A673 (cell line): ENCODE results near the gene TRA2B. TPM values are rescaled to one million over a fixed set of nuclear protein-coding genes. Genes with fewer than 3 reads are reported as not detected.

ENCODE experiments used
- BruUV-seq: library from RNA; stranded (reverse); fragments of 400-500 nt; replicated peaks from 2 replicates; lab custom pipeline; 2021; lab: Mats Ljungman, UMichigan
- CTCF ChIA-PET: fragments of 300-600 bp; sonication (Branson Sonifier 250); formaldehyde crosslinking; loops from one replicate; lab custom pipeline; 2022; ENCODE audit warnings: antibody characterized with exemption; lab: Charles Lee
- POLR2A ChIA-PET: fragments of 300-600 bp; sonication (Branson Sonifier 250); formaldehyde crosslinking; loops from one replicate; lab custom pipeline; 2022; ENCODE audit warnings: antibody characterized with exemption; ENCODE audit not compliant: low non-redundant PET; lab: Charles Lee
- DNase-seq: peaks from one replicate; pipeline ENCODE4 v3.0.0-alpha.2; 2015; ENCODE audit warnings: low spot score
- H3K27ac ChIP-seq: fragments of 200-600 bp; sonication (generic); 2 replicates; pipeline ENCODE4 v1.5.1; 2016; ENCODE audit warnings: mixed run types, low read depth, mild to moderate bottlenecking, mixed read lengths, antibody characterized with exemption, low read length; ENCODE audit not compliant: poor library complexity, severe bottlenecking
- H3K27me3 ChIP-seq: fragments of 200-600 bp; sonication (generic); replicated peaks from 2 replicates; pipeline ENCODE4 v1.6.1; 2017; ENCODE audit warnings: mixed run types, low read depth, mild to moderate bottlenecking, mixed read lengths, antibody characterized with exemption, low read length; ENCODE audit not compliant: insufficient read depth, poor library complexity
- H3K36me3 ChIP-seq: fragments of 200-600 bp; sonication (generic); 2 replicates; pipeline ENCODE4 v1.6.1; 2016; ENCODE audit warnings: mixed run types, mild to moderate bottlenecking, mixed read lengths, antibody characterized with exemption, low read length; ENCODE audit not compliant: insufficient read depth, poor library complexity, severe bottlenecking
- H3K4me1 ChIP-seq: fragments of 200-600 bp; sonication (generic); 2 replicates; pipeline ENCODE4 v1.6.1; 2017; ENCODE audit warnings: mixed run types, mild to moderate bottlenecking, mixed read lengths, antibody characterized with exemption, low read length; ENCODE audit not compliant: insufficient read depth, poor library complexity, severe bottlenecking
- H3K4me3 ChIP-seq: fragments of 200-600 bp; sonication (generic); 2 replicates; pipeline ENCODE4 v1.5.1; 2016; ENCODE audit warnings: low read depth, mixed run types, mild to moderate bottlenecking, mixed read lengths, low read length; ENCODE audit not compliant: poor library complexity, severe bottlenecking
- H3K9me3 ChIP-seq: fragments of 200-600 bp; sonication (generic); 2 replicates; pipeline ENCODE4 v1.6.1; 2016; ENCODE audit warnings: mixed run types, low read depth, mild to moderate bottlenecking, mixed read lengths, antibody characterized with exemption, low read length; ENCODE audit not compliant: poor library complexity, severe bottlenecking
- EZH2 ChIP-seq: fragments of 200-600 bp; sonication (generic); IDR thresholded peaks from 2 replicates; pipeline ENCODE4 v1.6.1; 2017; ENCODE audit warnings: borderline replicate concordance, low read depth, mild to moderate bottlenecking, mixed read lengths, antibody characterized with exemption, low read length; ENCODE audit not compliant: poor library complexity, severe bottlenecking
- intact Hi-C: fragments of 100-400 bp; cut with micrococcal nuclease; formaldehyde crosslinking; loops from one replicate; pipeline ENCODE4 v1.10.0; 2022; ENCODE audit not compliant: unreplicated experiment
- total RNA-seq: library from RNA; stranded (reverse); gene quantifications from 2 replicates; pipeline ENCODE4 v1.2.3, GENCODE V29; 2021
- TF ChIP-seq, protein P1 (sequence below): fragments of 300-800, 200-600 bp; sonication (generic); conservative IDR thresholded peaks from 2 replicates; pipeline ENCODE4 v1.5.1; 2017; ENCODE audit warnings: low read depth, mild to moderate bottlenecking, antibody characterized with exemption, low read length, moderate library complexity, mixed read lengths

Gene TRA2B
- total RNA-seq, 1 experiment from 2014 or later = 339 TPM

DNA sequence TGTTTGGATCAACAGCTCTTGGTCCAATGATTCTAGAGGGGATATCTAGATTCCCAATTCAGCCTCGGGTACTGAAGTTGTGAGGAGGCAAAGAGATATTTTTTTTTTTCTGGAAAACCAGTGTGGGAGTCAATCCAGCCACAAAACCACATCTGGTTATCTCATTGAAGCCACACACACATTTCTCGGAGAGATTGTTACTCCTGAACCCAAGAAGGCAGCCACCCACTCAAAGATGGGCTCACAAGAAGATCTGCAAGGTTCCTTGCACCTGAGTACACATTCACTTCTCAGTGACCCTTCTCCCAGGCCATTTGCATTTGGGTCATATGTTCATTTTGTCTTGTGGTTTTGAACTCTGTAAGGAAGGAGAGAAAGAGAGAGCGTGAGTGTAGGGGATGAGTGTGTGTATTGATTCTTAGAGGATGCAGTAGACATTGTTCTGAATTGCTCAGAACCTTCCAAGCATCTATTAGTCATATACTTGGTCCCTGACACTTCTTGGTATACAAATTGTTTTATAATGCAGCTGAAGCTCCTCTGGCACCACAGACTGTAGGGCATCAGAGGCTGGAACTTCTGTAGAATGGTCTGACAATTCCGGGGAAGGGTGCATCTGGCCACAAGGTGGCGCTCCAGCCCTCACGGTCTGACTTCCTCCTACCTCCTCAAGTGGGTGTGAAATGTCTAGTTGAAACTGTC, 39.3 kb upstream of the TRA2B start:
- Histone ChIP-seq H3K27ac (no peak overlapping the region), H3K36me3 (no peaks in the 10 kb centered on the region), H3K4me3 (no peak overlapping the region), H3K9me3 (no peaks in the 10 kb centered on the region), H3K27me3 (no peaks in the 10 kb centered on the region), H3K4me1 (no peaks in the 10 kb centered on the region)
- TF ChIP-seq, protein P1, sequence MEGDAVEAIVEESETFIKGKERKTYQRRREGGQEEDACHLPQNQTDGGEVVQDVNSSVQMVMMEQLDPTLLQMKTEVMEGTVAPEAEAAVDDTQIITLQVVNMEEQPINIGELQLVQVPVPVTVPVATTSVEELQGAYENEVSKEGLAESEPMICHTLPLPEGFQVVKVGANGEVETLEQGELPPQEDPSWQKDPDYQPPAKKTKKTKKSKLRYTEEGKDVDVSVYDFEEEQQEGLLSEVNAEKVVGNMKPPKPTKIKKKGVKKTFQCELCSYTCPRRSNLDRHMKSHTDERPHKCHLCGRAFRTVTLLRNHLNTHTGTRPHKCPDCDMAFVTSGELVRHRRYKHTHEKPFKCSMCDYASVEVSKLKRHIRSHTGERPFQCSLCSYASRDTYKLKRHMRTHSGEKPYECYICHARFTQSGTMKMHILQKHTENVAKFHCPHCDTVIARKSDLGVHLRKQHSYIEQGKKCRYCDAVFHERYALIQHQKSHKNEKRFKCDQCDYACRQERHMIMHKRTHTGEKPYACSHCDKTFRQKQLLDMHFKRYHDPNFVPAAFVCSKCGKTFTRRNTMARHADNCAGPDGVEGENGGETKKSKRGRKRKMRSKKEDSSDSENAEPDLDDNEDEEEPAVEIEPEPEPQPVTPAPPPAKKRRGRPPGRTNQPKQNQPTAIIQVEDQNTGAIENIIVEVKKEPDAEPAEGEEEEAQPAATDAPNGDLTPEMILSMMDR = peak; percentile 95
- TF ChIP-seq EZH2 = no peak
- POLR2A ChIA-PET = no interaction called here
- BruUV-seq = no TSS peak
- CTCF ChIA-PET = interaction anchor here (0.5 to 1.6 kb wide), 7 partner anchors 34 to 564 kb away, joined by 3 to 7 read pairs (median 5); no protein-coding TSS in a partner anchor
- peak; percentile 82 for DNase-seq
- intact Hi-C loops = loop anchor here (5.0 kb wide), 1 partner anchor 315 kb away; no protein-coding TSS in a partner anchor

DNA sequence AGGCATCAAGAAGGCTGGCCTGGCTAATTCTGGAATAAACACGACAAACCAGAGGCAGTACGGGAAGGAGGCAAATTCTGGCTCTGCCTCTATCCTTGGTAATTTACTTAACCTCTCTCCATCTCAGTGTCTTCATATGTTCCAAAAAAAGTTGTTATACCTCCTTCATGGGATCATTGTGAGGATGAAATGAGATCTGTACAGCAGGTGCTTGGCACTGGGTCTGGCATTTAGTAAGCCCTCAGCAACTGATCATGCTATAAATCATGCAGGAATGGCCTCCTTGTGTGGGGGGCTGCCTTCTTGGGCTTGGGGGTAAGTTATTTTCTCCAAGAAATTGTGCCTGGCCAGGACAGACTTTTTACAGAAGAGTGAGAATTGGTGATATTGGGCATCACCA, 38.3 kb upstream of the TRA2B start:
- no peak for DNase-seq
- H3K9me3 ChIP-seq = no peaks in the 10 kb centered on the region
- POLR2A ChIA-PET = no interaction called here
- no peaks in the 10 kb centered on the region for H3K27me3 ChIP-seq
- no peak overlapping the region for H3K27ac ChIP-seq
- no TSS peak for BruUV-seq
- no peaks in the 10 kb centered on the region for H3K36me3 ChIP-seq
- TF ChIP-seq, protein P1 = no peak
- H3K4me1 ChIP-seq = no peaks in the 10 kb centered on the region
- no peak overlapping the region for H3K4me3 ChIP-seq
- intact Hi-C loops = loop anchor here (5.0 kb wide), 1 partner anchor 314 kb away; no protein-coding TSS in a partner anchor
- CTCF ChIA-PET = interaction anchor here (0.7 to 1.2 kb wide), 2 partner anchors 266 to 674 kb away, joined by 4 to 5 read pairs; no protein-coding TSS in a partner anchor

DNA sequence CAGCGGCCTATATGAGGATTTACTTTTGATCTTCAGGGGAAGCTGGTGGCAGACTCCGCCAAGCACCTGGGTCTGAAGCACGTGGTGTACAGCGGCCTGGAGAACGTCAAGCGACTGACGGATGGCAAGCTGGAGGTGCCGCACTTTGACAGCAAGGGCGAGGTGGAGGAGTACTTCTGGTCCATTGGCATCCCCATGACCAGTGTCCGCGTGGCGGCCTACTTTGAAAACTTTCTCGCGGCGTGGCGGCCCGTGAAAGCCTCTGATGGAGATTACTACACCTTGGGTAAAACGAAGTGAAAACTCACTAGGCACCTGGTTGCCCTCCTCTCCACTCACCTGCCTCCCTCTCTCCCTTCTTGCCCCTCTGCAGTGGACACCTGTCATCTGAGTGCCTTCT, 33.8 kb upstream of the TRA2B start:
- ChIA-PET CTCF (no interaction called here), POLR2A (no interaction called here)
- no peaks in the 10 kb centered on the region for H3K36me3 ChIP-seq

More for the DNA sequence above, 33.8 kb upstream of the TRA2B start:
- BruUV-seq = no TSS peak
- H3K9me3 ChIP-seq = no peaks in the 10 kb centered on the region
- no peaks in the 10 kb centered on the region for H3K27me3 ChIP-seq
- no peaks in the 10 kb centered on the region for H3K4me1 ChIP-seq
- no peak for DNase-seq
- H3K4me3 ChIP-seq = no peak overlapping the region
- TF ChIP-seq, protein P1 = no peak
- no peak for TF ChIP-seq EZH2
- H3K27ac ChIP-seq = no peak overlapping the region
- intact Hi-C loops = no loop called here
